ENCODE measurements around the gene SCN5A. TPM values are rescaled to one million over a fixed set of nuclear protein-coding genes. Genes with fewer than 3 reads are reported as not detected.

The SCN5A gene
- total and polyA plus RNA-seq, 2 of the 13 experiments (the other 11 are each of a cell fraction or from before 2014, with no cell fraction given), result 0.22 TPM; not detected in 1

DNA sequence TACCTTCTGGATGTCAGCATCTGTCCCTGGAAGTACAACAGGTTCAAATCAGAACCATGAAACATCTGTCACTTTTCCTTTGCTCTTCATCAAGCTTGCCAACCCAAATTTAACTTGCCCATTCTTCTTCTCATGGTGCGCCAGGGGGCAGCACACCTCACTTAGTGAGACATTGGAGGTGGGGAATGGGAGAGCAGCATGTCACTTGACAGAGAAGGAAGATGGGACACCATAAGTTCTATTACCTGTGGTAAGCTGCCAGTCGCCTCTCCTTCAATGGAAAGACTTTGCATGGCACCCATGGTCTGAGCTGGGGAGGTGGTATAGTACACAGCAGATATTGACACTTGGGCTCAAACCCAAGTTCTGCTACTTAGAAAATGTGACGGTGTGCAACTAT, 2.9 kb downstream of the SCN5A start:
- WGBS (ENCODE audit: low lambda C conversion rate), result 4% methylated on average over 2 of the region's 3 CpGs
- Histone ChIP-seq H3K4me1 (ENCODE audit: insufficient read depth, low read length) (peaks cover 13% of the 10 kb centered on the region), H3K27me3 (ENCODE audit: control insufficient read depth in 1 of 2, insufficient read depth in 2 of 2, low read length in 2 of 2) (peaks cover 10 to 75% of the 10 kb centered on the region in 2 experiments), H3K36me3 (replicated peaks in 1 of 2; ENCODE audit: control insufficient read depth in 1 of 2, insufficient read depth in 2 of 2, low read length in 2 of 2) (no peaks in the 10 kb centered on the region), H4K20me1 (ENCODE audit: insufficient read depth, low read length) (no peaks in the 10 kb centered on the region), H3K27ac (ENCODE audit: extremely low read length, insufficient read depth, low read length) (no peak overlapping the region), H3K4me3 (replicated peaks in 1 of 3; ENCODE audit: insufficient read depth in 1 of 3, low read depth in 2 of 3, low read length in 3 of 3) (no peak overlapping the region), H3K9ac (ENCODE audit: insufficient read depth, low read depth, low read length) (no peak overlapping the region), H3K4me2 (ENCODE audit: low read depth, low read length) (no peak overlapping the region), H3K79me2 (ENCODE audit: insufficient read depth, low read length) (no peaks in the 10 kb centered on the region), H2AFZ (ENCODE audit: low read length) (no peak overlapping the region), H3K9me3 (ENCODE audit: low read length) (no peaks in the 10 kb centered on the region)
- FAIRE-seq (peak; percentile 69), ATAC-seq (peak; percentile 32; the same call in 1 of the 3 replicates), DNase-seq (ENCODE audit: low spot score) (peak; percentile 60)
- in situ Hi-C loops (cut with HindIII; ENCODE audit: extremely low pct_ligation_motif_present, low pct_unique_long_range_greater_than_20kb) (loop anchor here (5.0 to 10.0 kb wide), 2 partner anchors 114 to 198 kb away; no protein-coding TSS in a partner anchor), intact Hi-C loops (cut with micrococcal nuclease; ENCODE audit: unreplicated experiment) (loop anchor here (1.0 to 5.0 kb wide), 4 partner anchors 16 to 354 kb away; no protein-coding TSS in a partner anchor)
- ChIA-PET CTCF (ENCODE audit: low intra/inter-chr PET ratio, low total read pairs) (interaction anchor here (1.2 to 1.4 kb wide), 3 partner anchors 9 to 353 kb away, joined by 4 read pairs; no protein-coding TSS in a partner anchor), POLR2A (no interaction called here)
- no TSS peak for BruUV-seq (replicated peaks)
- TF ChIP-seq CBX5 (CRISPR knock-in tag; IDR thresholded peaks at IDR 0.05; ENCODE audit: borderline replicate concordance) (no peak), STAG1 (CRISPR knock-in tag; IDR thresholded peaks at IDR 0.05) (peak; percentile 40; the same call in 1 of the 2 replicates), SYNCRIP (IDR thresholded peaks at IDR 0.05; ENCODE audit: insufficient read depth, low read depth, low read length) (no peak), HDAC1 (CRISPR knock-in tag; IDR thresholded peaks at IDR 0.05) (no peak), SMC3 (IDR thresholded peaks at IDR 0.05; ENCODE audit: low read length) (peak; percentile 69), DR1 (CRISPR knock-in tag; IDR thresholded peaks at IDR 0.05) (no peak), ZMYM2 (CRISPR knock-in tag; IDR thresholded peaks at IDR 0.05) (no peak), LCORL (IDR thresholded peaks at IDR 0.05) (no peak), LCORL (CRISPR knock-in tag; IDR thresholded peaks at IDR 0.05) (no peak), MEIS1 (CRISPR knock-in tag; IDR thresholded peaks at IDR 0.05; ENCODE audit: borderline replicate concordance) (no peak)
- TF ChIP-seq, protein P1, sequence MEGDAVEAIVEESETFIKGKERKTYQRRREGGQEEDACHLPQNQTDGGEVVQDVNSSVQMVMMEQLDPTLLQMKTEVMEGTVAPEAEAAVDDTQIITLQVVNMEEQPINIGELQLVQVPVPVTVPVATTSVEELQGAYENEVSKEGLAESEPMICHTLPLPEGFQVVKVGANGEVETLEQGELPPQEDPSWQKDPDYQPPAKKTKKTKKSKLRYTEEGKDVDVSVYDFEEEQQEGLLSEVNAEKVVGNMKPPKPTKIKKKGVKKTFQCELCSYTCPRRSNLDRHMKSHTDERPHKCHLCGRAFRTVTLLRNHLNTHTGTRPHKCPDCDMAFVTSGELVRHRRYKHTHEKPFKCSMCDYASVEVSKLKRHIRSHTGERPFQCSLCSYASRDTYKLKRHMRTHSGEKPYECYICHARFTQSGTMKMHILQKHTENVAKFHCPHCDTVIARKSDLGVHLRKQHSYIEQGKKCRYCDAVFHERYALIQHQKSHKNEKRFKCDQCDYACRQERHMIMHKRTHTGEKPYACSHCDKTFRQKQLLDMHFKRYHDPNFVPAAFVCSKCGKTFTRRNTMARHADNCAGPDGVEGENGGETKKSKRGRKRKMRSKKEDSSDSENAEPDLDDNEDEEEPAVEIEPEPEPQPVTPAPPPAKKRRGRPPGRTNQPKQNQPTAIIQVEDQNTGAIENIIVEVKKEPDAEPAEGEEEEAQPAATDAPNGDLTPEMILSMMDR (CRISPR knock-in tag; IDR thresholded peaks at IDR 0.05), result peak; percentile 68
- TF ChIP-seq, protein P2, sequence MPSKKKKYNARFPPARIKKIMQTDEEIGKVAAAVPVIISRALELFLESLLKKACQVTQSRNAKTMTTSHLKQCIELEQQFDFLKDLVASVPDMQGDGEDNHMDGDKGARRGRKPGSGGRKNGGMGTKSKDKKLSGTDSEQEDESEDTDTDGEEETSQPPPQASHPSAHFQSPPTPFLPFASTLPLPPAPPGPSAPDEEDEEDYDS (CRISPR knock-in tag; IDR thresholded peaks at IDR 0.05), result no peak
- TF ChIP-seq, protein P3, sequence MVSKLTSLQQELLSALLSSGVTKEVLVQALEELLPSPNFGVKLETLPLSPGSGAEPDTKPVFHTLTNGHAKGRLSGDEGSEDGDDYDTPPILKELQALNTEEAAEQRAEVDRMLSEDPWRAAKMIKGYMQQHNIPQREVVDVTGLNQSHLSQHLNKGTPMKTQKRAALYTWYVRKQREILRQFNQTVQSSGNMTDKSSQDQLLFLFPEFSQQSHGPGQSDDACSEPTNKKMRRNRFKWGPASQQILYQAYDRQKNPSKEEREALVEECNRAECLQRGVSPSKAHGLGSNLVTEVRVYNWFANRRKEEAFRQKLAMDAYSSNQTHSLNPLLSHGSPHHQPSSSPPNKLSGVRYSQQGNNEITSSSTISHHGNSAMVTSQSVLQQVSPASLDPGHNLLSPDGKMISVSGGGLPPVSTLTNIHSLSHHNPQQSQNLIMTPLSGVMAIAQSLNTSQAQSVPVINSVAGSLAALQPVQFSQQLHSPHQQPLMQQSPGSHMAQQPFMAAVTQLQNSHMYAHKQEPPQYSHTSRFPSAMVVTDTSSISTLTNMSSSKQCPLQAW (CRISPR knock-in tag; IDR thresholded peaks at IDR 0.05), result no peak
- TF ChIP-seq, protein P4, sequence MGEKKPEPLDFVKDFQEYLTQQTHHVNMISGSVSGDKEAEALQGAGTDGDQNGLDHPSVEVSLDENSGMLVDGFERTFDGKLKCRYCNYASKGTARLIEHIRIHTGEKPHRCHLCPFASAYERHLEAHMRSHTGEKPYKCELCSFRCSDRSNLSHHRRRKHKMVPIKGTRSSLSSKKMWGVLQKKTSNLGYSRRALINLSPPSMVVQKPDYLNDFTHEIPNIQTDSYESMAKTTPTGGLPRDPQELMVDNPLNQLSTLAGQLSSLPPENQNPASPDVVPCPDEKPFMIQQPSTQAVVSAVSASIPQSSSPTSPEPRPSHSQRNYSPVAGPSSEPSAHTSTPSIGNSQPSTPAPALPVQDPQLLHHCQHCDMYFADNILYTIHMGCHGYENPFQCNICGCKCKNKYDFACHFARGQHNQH (CRISPR knock-in tag; IDR thresholded peaks at IDR 0.05), result no peak
- TF ChIP-seq, protein P5, sequence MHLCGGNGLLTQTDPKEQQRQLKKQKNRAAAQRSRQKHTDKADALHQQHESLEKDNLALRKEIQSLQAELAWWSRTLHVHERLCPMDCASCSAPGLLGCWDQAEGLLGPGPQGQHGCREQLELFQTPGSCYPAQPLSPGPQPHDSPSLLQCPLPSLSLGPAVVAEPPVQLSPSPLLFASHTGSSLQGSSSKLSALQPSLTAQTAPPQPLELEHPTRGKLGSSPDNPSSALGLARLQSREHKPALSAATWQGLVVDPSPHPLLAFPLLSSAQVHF (CRISPR knock-in tag; IDR thresholded peaks at IDR 0.05), result no peak
- TF ChIP-seq, protein P6, sequence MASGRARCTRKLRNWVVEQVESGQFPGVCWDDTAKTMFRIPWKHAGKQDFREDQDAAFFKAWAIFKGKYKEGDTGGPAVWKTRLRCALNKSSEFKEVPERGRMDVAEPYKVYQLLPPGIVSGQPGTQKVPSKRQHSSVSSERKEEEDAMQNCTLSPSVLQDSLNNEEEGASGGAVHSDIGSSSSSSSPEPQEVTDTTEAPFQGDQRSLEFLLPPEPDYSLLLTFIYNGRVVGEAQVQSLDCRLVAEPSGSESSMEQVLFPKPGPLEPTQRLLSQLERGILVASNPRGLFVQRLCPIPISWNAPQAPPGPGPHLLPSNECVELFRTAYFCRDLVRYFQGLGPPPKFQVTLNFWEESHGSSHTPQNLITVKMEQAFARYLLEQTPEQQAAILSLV (CRISPR knock-in tag; IDR thresholded peaks at IDR 0.05; ENCODE audit: borderline replicate concordance), result no peak
- TF ChIP-seq, protein P7, sequence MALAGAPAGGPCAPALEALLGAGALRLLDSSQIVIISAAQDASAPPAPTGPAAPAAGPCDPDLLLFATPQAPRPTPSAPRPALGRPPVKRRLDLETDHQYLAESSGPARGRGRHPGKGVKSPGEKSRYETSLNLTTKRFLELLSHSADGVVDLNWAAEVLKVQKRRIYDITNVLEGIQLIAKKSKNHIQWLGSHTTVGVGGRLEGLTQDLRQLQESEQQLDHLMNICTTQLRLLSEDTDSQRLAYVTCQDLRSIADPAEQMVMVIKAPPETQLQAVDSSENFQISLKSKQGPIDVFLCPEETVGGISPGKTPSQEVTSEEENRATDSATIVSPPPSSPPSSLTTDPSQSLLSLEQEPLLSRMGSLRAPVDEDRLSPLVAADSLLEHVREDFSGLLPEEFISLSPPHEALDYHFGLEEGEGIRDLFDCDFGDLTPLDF (CRISPR knock-in tag; IDR thresholded peaks at IDR 0.05), result no peak
